Endothelial cell of umbilical vein (primary cell): ENCODE data around the gene NAP1L4. TPM values are rescaled to one million over a fixed set of nuclear protein-coding genes. Genes with fewer than 3 reads are reported as not detected.

Experiments
- BruUV-seq: library from RNA; stranded (reverse); fragments of 400-500 nt; replicated peaks from 2 replicates; lab custom pipeline; 2021; lab: Mats Ljungman, UMichigan
- CTCF ChIA-PET: fragments of 300-600, 350-600 bp; sonication (Branson Sonifier 250); formaldehyde crosslinking; loops from one replicate; lab custom pipeline; 2021; ENCODE audit warnings: antibody characterized with exemption, inconsistent platforms; lab: Charles Lee
- POLR2A ChIA-PET: fragments of 300-600, 350-600 bp; sonication (Branson Sonifier 250); formaldehyde crosslinking; loops from one replicate; lab custom pipeline; 2021; ENCODE audit warnings: antibody characterized with exemption, inconsistent platforms; lab: Charles Lee
- DNase-seq: peaks from one replicate; pipeline ENCODE4 v3.0.0-alpha.2; 2011; ENCODE audit warnings: low read depth, low spot score
- FAIRE-seq: peaks from 2 replicates; lab custom pipeline; 2011; peaks lifted over from hg19 to GRCh38; lab: Jason Lieb, UNC
- H2AFZ ChIP-seq: 2 replicates; pipeline ENCODE4 v1.6.0; 2012; ENCODE audit warnings: low read depth, low read length, control low read depth, inconsistent platforms
- H3K27ac ChIP-seq: 2 replicates; pipeline ENCODE4 v1.5.1; 2011; ENCODE audit warnings: low read depth, mild to moderate bottlenecking, control low read depth, low read length, moderate library complexity; ENCODE audit not compliant: insufficient read depth
- H3K27me3 ChIP-seq, 2 experiments: 2 replicates each; pipeline versions ENCODE4 v1.6.0 to v1.6.1; 2011; ENCODE audit warnings: low read length in 2 of 2, mixed read lengths in 1 of 2; ENCODE audit not compliant: control insufficient read depth in 2 of 2, insufficient read depth in 2 of 2
- H3K36me3 ChIP-seq, 2 experiments: 2 replicates in 1 of 2; 3 replicates in 1 of 2; pipeline ENCODE4 v1.5.1; 2011; ENCODE audit warnings: low read length in 2 of 2, mild to moderate bottlenecking in 1 of 2, moderate library complexity in 1 of 2; ENCODE audit not compliant: control insufficient read depth in 2 of 2, insufficient read depth in 2 of 2; ENCODE audit errors: extremely low read depth in 1 of 2
- H3K4me1 ChIP-seq: 3 replicates; pipeline ENCODE4 v1.5.1; 2011; ENCODE audit warnings: mild to moderate bottlenecking, low read length; ENCODE audit not compliant: control insufficient read depth, insufficient read depth; ENCODE audit errors: extremely low read depth
- H3K4me2 ChIP-seq: 2 replicates; pipeline ENCODE4 v1.6.1; 2011; ENCODE audit warnings: low read length, control low read depth, mixed read lengths; ENCODE audit not compliant: insufficient read depth
- H3K4me3 ChIP-seq, 3 experiments: fragments of 200-600 bp in 1 of 3; sonication (generic), shearing (Covaris generic) in 1 of 3; replicated peaks in 1 of 3; 2 replicates each; pipeline ENCODE4 v1.5.1; 2011 to 2016; ENCODE audit warnings: control low read depth in 3 of 3, low read length in 3 of 3, mild to moderate bottlenecking in 2 of 3, inconsistent platforms in 1 of 3, low read depth in 1 of 3, moderate library complexity in 1 of 3; ENCODE audit not compliant: insufficient read depth in 1 of 3
- H3K79me2 ChIP-seq: 2 replicates; pipeline ENCODE4 v1.6.0; 2012; ENCODE audit warnings: low read length, inconsistent platforms; ENCODE audit not compliant: control insufficient read depth, insufficient read depth
- H3K9ac ChIP-seq: replicated peaks from 2 replicates; pipeline ENCODE3; 2011; ENCODE audit warnings: low read length, control low read depth; ENCODE audit not compliant: insufficient read depth; ENCODE audit errors: extremely low read depth
- H3K9me1 ChIP-seq: replicated peaks from 3 replicates; pipeline ENCODE4 v1.6.0; 2011; ENCODE audit warnings: mild to moderate bottlenecking, low read length; ENCODE audit not compliant: control insufficient read depth, insufficient read depth; ENCODE audit errors: extremely low read depth
- H3K9me3 ChIP-seq: replicated peaks from 2 replicates; pipeline ENCODE4 v1.5.1; 2012; ENCODE audit warnings: low read length, inconsistent platforms; ENCODE audit not compliant: control insufficient read depth, insufficient read depth
- H4K20me1 ChIP-seq: replicated peaks from 2 replicates; pipeline ENCODE3; 2011; ENCODE audit warnings: mild to moderate bottlenecking, low read length; ENCODE audit not compliant: control insufficient read depth, insufficient read depth; ENCODE audit errors: extremely low read depth
- CTCF ChIP-seq, 2 donors: IDR thresholded peaks; 1 replicate in 1 of 2; 2 replicates in 1 of 2; pipeline ENCODE4 v1.5.1; 2011; ENCODE audit warnings: low read length in 2 of 2, mild to moderate bottlenecking in 2 of 2, moderate library complexity in 2 of 2, control low read depth in 1 of 2, inconsistent platforms in 1 of 2, low read depth in 1 of 2; ENCODE audit not compliant: insufficient read depth in 1 of 2; ENCODE audit errors: extremely low read depth in 1 of 2
- EZH2 ChIP-seq: IDR thresholded peaks from 2 replicates; pipeline ENCODE4 v1.6.1; 2012; ENCODE audit warnings: borderline replicate concordance, low read depth, mild to moderate bottlenecking, moderate library complexity, low read length, inconsistent platforms; ENCODE audit not compliant: severe bottlenecking
- FOS ChIP-seq: IDR thresholded peaks from 2 replicates; pipeline ENCODE4 v1.6.1; 2011; ENCODE audit warnings: mild to moderate bottlenecking, low read length, moderate library complexity, borderline replicate concordance; ENCODE audit not compliant: insufficient read depth
- GATA2 ChIP-seq: IDR thresholded peaks from 2 replicates; pipeline ENCODE4 v1.7.0; 2011; ENCODE audit warnings: low read depth, mild to moderate bottlenecking, moderate library complexity, mixed read lengths, low read length; ENCODE audit not compliant: insufficient read length, insufficient read depth
- JUN ChIP-seq: IDR thresholded peaks from 2 replicates; pipeline ENCODE4 v1.6.1; 2011; ENCODE audit warnings: borderline replicate concordance, low read depth; ENCODE audit not compliant: insufficient read length, insufficient read depth
- MAX ChIP-seq: IDR thresholded peaks from 2 replicates; pipeline ENCODE4 v1.6.1; 2011; ENCODE audit not compliant: insufficient read depth, insufficient read length
- MYC ChIP-seq: IDR thresholded peaks from one replicate; pipeline ENCODE4 v1.6.1; 2011; ENCODE audit warnings: mild to moderate bottlenecking, low read depth, low read length
- POLR2A ChIP-seq: IDR thresholded peaks from 2 replicates; pipeline ENCODE4 v1.6.1; 2012; ENCODE audit warnings: low read depth, mild to moderate bottlenecking, control low read depth, low read length
- POLR2AphosphoS5 ChIP-seq: IDR thresholded peaks from 2 replicates; pipeline ENCODE4 v1.6.1; 2012; ENCODE audit warnings: low read depth, mild to moderate bottlenecking, control low read depth, low read length, moderate library complexity; ENCODE audit not compliant: insufficient read depth
- dilution Hi-C: fragments of 300-500 bp; cut with MboI; formaldehyde crosslinking; loops from one replicate; pipeline ENCODE4 v1.15.0; 2019; ENCODE audit warnings: low sequenced_read_pairs; ENCODE audit not compliant: extremely low pct_ligation_motif_present
- intact Hi-C: fragments of 100-400 bp; cut with micrococcal nuclease; formaldehyde crosslinking; loops from one replicate; pipeline ENCODE4 v1.10.0; 2022
- polyA plus RNA-seq, 4 experiments: library from polyadenylated mRNA; depleted of rRNA in 3 of 4; stranded (reverse) in 3 of 4; unstranded in 1 of 4; fragments of >200 nt; gene quantifications; 2 replicates each; pipeline versions ENCODE4 v1.2.1 to v1.2.3, GENCODE V29; 2011 to 2012; ENCODE audit warnings: missing spikeins in 1 of 4
- total RNA-seq: library from RNA; stranded (reverse); gene quantifications from 2 replicates; pipeline ENCODE4 v1.2.3, GENCODE V29; 2021

Gene NAP1L4
- total and polyA plus RNA-seq, 2 donors (not counting 3 experiments of a cell fraction or from before 2014, with no cell fraction given), result 100.0 to 177 TPM

- H3K79me2 ChIP-seq, result peaks cover 39% of the 10 kb centered on the region
- peak overlapping the region; percentile 68 for H3K4me2 ChIP-seq
- dilution Hi-C loops (no loop called here), intact Hi-C loops (loop anchor here (1.0 to 10.0 kb wide), 4 partner anchors 63 to 458 kb away; partner anchors contain the start of gene CARS1)
- peaks cover 4% of the 10 kb centered on the region for H4K20me1 ChIP-seq
- peak overlapping the region; percentile 55 to 64 (median 60) for H3K4me3 ChIP-seq
- H3K9ac ChIP-seq, result peak overlapping the region; percentile 85
- DNase-seq (no peak), FAIRE-seq (no peak)
- H2AFZ ChIP-seq, result peak overlapping the region; percentile 93
- ChIA-PET CTCF (interaction anchor here (0.7 kb wide), 1 partner anchor 460 kb away, joined by 3 read pairs; no protein-coding TSS in a partner anchor), POLR2A (no interaction called here)
- H3K27me3 ChIP-seq, result no peaks in the 10 kb centered on the region
- H3K27ac ChIP-seq, result no peak overlapping the region
- TF ChIP-seq MYC, result no peak
- TF ChIP-seq EZH2, result no peak
- no peak for TF ChIP-seq JUN
- TF ChIP-seq POLR2A, result no peak
- TF ChIP-seq MAX, result no peak
- no peak for TF ChIP-seq GATA2
- no peak for TF ChIP-seq POLR2AphosphoS5
- no peak for TF ChIP-seq CTCF (IDR thresholded peaks at IDR 0.05; ENCODE audit: extremely low read depth in 1 of 2, insufficient read depth in 1 of 2, low read depth in 1 of 2, low read length in 2 of 2)
- no peak for TF ChIP-seq FOS
- peaks cover 30% of the 10 kb centered on the region for H3K4me1 ChIP-seq
- H3K36me3 ChIP-seq, result no peaks in the 10 kb centered on the region
- H3K9me3 ChIP-seq, result no peaks in the 10 kb centered on the region
- no peaks in the 10 kb centered on the region for H3K9me1 ChIP-seq
- BruUV-seq, result no TSS peak
Measured at GRCh38 chr11:2992997-2993325, 832 bp upstream of the NAP1L4 start.
